GM12878 (cell line): ENCODE results near the gene ADCY2. TPM values are rescaled to one million over a fixed set of nuclear protein-coding genes. Genes with fewer than 3 reads are reported as not detected.

Experiments
- ATAC-seq: fragments of 200-7000 bp; cut with Tn5 transposase; 3 replicates; pipeline ENCODE4 v1.9.1; 2020; ENCODE audit warnings: mild to moderate bottlenecking, moderate library complexity
- BruUV-seq: library from RNA; stranded (reverse); fragments of 400-500 nt; replicated peaks from 2 replicates; lab custom pipeline; 2021; lab: Mats Ljungman, UMichigan
- CTCF ChIA-PET: fragments of 300-600 bp; sonication (Branson Sonifier 250); formaldehyde crosslinking; extraction: SDS; loops from one replicate; lab custom pipeline; 2021; ENCODE audit warnings: inconsistent platforms; lab: Yijun Ruan, JAX
- POLR2A ChIA-PET: fragments of 350-600 bp; formaldehyde crosslinking; extraction: SDS; loops from one replicate; lab custom pipeline; 2021; ENCODE audit warnings: inconsistent platforms; lab: Charles Lee
- RAD21 ChIA-PET: fragments of 300-600 bp; sonication (Branson Sonifier 250); formaldehyde crosslinking; loops from one replicate; lab custom pipeline; 2023; ENCODE audit warnings: antibody characterized with exemption; ENCODE audit not compliant: unreplicated experiment; lab: Charles Lee
- SMC1A ChIA-PET: fragments of 300-600 bp; sonication (Branson Sonifier 250); formaldehyde crosslinking; loops from one replicate; lab custom pipeline; 2023; ENCODE audit not compliant: unreplicated experiment, uncharacterized antibody; lab: Charles Lee
- DNase-seq: peaks from one replicate; pipeline ENCODE4 v3.0.0-alpha.2; 2011; ENCODE audit warnings: low read depth, low spot score
- FAIRE-seq: peaks from 3 replicates; lab custom pipeline; 2011; peaks lifted over from hg19 to GRCh38; lab: Jason Lieb, UNC
- H2AFZ ChIP-seq: 2 replicates; pipeline ENCODE4 v1.6.0; 2011; ENCODE audit warnings: low read depth, low read length, control low read depth; ENCODE audit not compliant: control insufficient read depth
- H3K27ac ChIP-seq: 2 replicates; pipeline ENCODE4 v1.5.1; 2011; ENCODE audit warnings: control low read depth; ENCODE audit not compliant: control insufficient read depth, insufficient read depth
- H3K27me3 ChIP-seq, 2 experiments: replicated peaks in 1 of 2; 2 replicates each; pipeline versions ENCODE4 v1.6.0 to v1.6.1; 2011; ENCODE audit warnings: low read length in 1 of 2; ENCODE audit not compliant: control insufficient read depth in 2 of 2, insufficient read depth in 2 of 2
- H3K36me3 ChIP-seq, 2 experiments: 2 replicates each; pipeline ENCODE4 v1.5.1; 2011; ENCODE audit warnings: low read length in 1 of 2; ENCODE audit not compliant: control insufficient read depth in 2 of 2, insufficient read depth in 2 of 2
- H3K4me1 ChIP-seq: 2 replicates; pipeline ENCODE4 v1.6.1; 2011; ENCODE audit warnings: mild to moderate bottlenecking, low read length, moderate library complexity, mixed read lengths; ENCODE audit not compliant: control insufficient read depth, insufficient read depth
- H3K4me2 ChIP-seq: 2 replicates; pipeline ENCODE4 v1.6.0; 2011; ENCODE audit warnings: control low read depth; ENCODE audit not compliant: control insufficient read depth, insufficient read depth
- H3K4me3 ChIP-seq: fragments of 200-600 bp; sonication (generic); 2 replicates; pipeline ENCODE4 v1.5.1; 2016
- H3K79me2 ChIP-seq: 2 replicates; pipeline ENCODE4 v1.6.0; 2011; ENCODE audit warnings: low read length; ENCODE audit not compliant: control insufficient read depth, insufficient read depth
- H3K9ac ChIP-seq: 2 replicates; pipeline ENCODE4 v1.8.0; 2011; ENCODE audit warnings: low read length, control low read depth, mixed read lengths; ENCODE audit not compliant: control insufficient read depth, insufficient read depth
- H3K9me3 ChIP-seq: replicated peaks from 3 replicates; pipeline ENCODE4 v1.5.1; 2011; ENCODE audit warnings: mild to moderate bottlenecking, low read length; ENCODE audit not compliant: control insufficient read depth, insufficient read depth
- H4K20me1 ChIP-seq: 2 replicates; pipeline ENCODE4 v1.6.0; 2011; ENCODE audit not compliant: control insufficient read depth, insufficient read depth
- BACH1 ChIP-seq: fragments of 450-650 bp; IDR thresholded peaks from 2 replicates; pipeline ENCODE4 v1.6.1; 2017; ENCODE audit warnings: mild to moderate bottlenecking, borderline replicate concordance
- HCFC1 ChIP-seq: fragments of 150-350 bp; IDR thresholded peaks from 2 replicates; pipeline ENCODE4 v1.6.1; 2014; ENCODE audit warnings: low read length
- LARP7 ChIP-seq: fragments of 450-650 bp; IDR thresholded peaks from 2 replicates; pipeline ENCODE4 v1.6.1; 2017; ENCODE audit warnings: mild to moderate bottlenecking
- NBN ChIP-seq: fragments of 450-650 bp; IDR thresholded peaks from 2 replicates; pipeline ENCODE4 v1.6.1; 2016
- RELA ChIP-seq: fragments of 450-650 bp; IDR thresholded peaks from 2 replicates; pipeline ENCODE4 v1.8.0; 2014; ENCODE audit warnings: borderline replicate concordance; ENCODE audit not compliant: partially characterized antibody
- ZBED1 ChIP-seq: IDR thresholded peaks from 2 replicates; pipeline ENCODE4 v1.6.1; 2016; ENCODE audit warnings: borderline replicate concordance
- ZNF274 ChIP-seq: IDR thresholded peaks from one replicate; pipeline ENCODE4 v1.8.0; 2011; ENCODE audit not compliant: insufficient read length, insufficient read depth
- WGBS: methylation state at CpG from one replicate; pipeline ENCODE4 v1.1.6; 2016; ENCODE audit warnings: low lambda C conversion rate; ENCODE audit not compliant: insufficient replicate concordance, insufficient coverage; ENCODE audit errors: missing lambda C conversion rate; 5-methylcytosine and 5-hydroxymethylcytosine counted together
- in situ Hi-C: fragments of 300-500 bp; cut with MboI; formaldehyde crosslinking; loops from 9 replicates; pipeline ENCODE4 v1.14.3; 2018; ENCODE audit warnings: mixed read lengths
- intact Hi-C: fragments of 100-400 bp; cut with micrococcal nuclease; formaldehyde crosslinking; loops from one replicate; pipeline ENCODE4 v1.14.2; 2022; ENCODE audit not compliant: unreplicated experiment
- polyA plus RNA-seq, 11 experiments: library from polyadenylated mRNA; depleted of rRNA in 4 of 11; unstranded in 6 of 11; stranded (reverse) in 5 of 11; fragments of >200 nt; fragmentation: Nextera tagmentation in 4 of 11; fragmentation: Illumina TruSeq in 1 of 11; extraction: Ambion mirVana in 4 of 11; extraction: Trizol in 1 of 11; gene quantifications; 1 replicate in 1 of 11; 2 replicates in 10 of 11; pipeline versions ENCODE4 v1.2.1 to v1.2.3, GENCODE V29; 2011 to 2016; ENCODE audit warnings: inconsistent platforms in 2 of 11, missing spikeins in 2 of 11, low read depth in 1 of 11
- total RNA-seq, 4 experiments: library from RNA; depleted of rRNA in 3 of 4; stranded (reverse); fragments of >200 nt in 3 of 4; fragmentation: Illumina TruSeq in 1 of 4; extraction: Trizol in 1 of 4; gene quantifications; 2 replicates each; pipeline versions ENCODE4 v1.2.1 to v1.2.3, GENCODE V29; 2013 to 2021
- TF ChIP-seq, protein P1 (sequence below), 3 experiments: IDR thresholded peaks in 2 of 3; conservative IDR thresholded peaks in 1 of 3; 2 replicates each; pipeline ENCODE4 v1.5.1; 2011; ENCODE audit warnings: low read depth in 3 of 3, low read length in 3 of 3, mild to moderate bottlenecking in 3 of 3, control low read depth in 2 of 3, moderate library complexity in 2 of 3, inconsistent platforms in 1 of 3, mixed read lengths in 1 of 3; ENCODE audit not compliant: control insufficient read depth in 2 of 3, insufficient read depth in 1 of 3; ENCODE audit errors: extremely low read depth in 1 of 3

Gene ADCY2
- total and polyA plus RNA-seq, 10 of the 15 experiments (the other 5 are each of a cell fraction or from before 2014, with no cell fraction given) = 0.07 to 0.26 TPM; not detected in 8

GRCh38 chr5:7518947-7519560 lies 123.1 kb downstream of the ADCY2 start:
- Histone ChIP-seq H3K4me3 (no peak overlapping the region), H2AFZ (no peak overlapping the region), H3K27me3 (no peaks in the 10 kb centered on the region), H3K36me3 (no peaks in the 10 kb centered on the region), H3K79me2 (no peaks in the 10 kb centered on the region), H4K20me1 (no peaks in the 10 kb centered on the region), H3K9ac (no peak overlapping the region), H3K9me3 (no peaks in the 10 kb centered on the region), H3K4me1 (no peaks in the 10 kb centered on the region), H3K4me2 (no peak overlapping the region), H3K27ac (no peak overlapping the region)
- WGBS = 12% methylated on average over 11 of the region's 11 CpGs
- in situ Hi-C loops (no loop called here), intact Hi-C loops (no loop called here)
- DNase-seq (no peak), FAIRE-seq (no peak), ATAC-seq (no peak)
- RAD21 ChIA-PET = no interaction called here
- TF ChIP-seq RELA = no peak
- TF ChIP-seq HCFC1 = no peak
- no peak for TF ChIP-seq ZBED1
- no peak for TF ChIP-seq BACH1
- TF ChIP-seq, protein P1, sequence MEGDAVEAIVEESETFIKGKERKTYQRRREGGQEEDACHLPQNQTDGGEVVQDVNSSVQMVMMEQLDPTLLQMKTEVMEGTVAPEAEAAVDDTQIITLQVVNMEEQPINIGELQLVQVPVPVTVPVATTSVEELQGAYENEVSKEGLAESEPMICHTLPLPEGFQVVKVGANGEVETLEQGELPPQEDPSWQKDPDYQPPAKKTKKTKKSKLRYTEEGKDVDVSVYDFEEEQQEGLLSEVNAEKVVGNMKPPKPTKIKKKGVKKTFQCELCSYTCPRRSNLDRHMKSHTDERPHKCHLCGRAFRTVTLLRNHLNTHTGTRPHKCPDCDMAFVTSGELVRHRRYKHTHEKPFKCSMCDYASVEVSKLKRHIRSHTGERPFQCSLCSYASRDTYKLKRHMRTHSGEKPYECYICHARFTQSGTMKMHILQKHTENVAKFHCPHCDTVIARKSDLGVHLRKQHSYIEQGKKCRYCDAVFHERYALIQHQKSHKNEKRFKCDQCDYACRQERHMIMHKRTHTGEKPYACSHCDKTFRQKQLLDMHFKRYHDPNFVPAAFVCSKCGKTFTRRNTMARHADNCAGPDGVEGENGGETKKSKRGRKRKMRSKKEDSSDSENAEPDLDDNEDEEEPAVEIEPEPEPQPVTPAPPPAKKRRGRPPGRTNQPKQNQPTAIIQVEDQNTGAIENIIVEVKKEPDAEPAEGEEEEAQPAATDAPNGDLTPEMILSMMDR (IDR thresholded peaks at IDR 0.05 in 2 of 3, conservative IDR thresholded peaks at IDR 0.05 in 1 of 3; ENCODE audit: control insufficient read depth in 2 of 3, extremely low read depth in 1 of 3, insufficient read depth in 1 of 3, low read depth in 3 of 3, low read length in 3 of 3) = peak in 1 of 3 experiments; percentile 9; a peak in 1 of 6 replicates
- no peak for TF ChIP-seq NBN
- no peak for TF ChIP-seq ZNF274
- no peak for TF ChIP-seq LARP7
- SMC1A ChIA-PET = interaction anchor here (1.0 kb wide), 1 partner anchor 298 kb away, joined by 3 read pairs; no protein-coding TSS in a partner anchor
- POLR2A ChIA-PET = no interaction called here
- no TSS peak for BruUV-seq
- CTCF ChIA-PET = no interaction called here
